ENCODE measurements around the gene WDR83.
"Not testable (repeated sequence)": the region's sequence is repeated elsewhere in the genome, so short reads cannot be mapped to it uniquely, and the experiment has no call there.

Gene WDR83

DNA sequence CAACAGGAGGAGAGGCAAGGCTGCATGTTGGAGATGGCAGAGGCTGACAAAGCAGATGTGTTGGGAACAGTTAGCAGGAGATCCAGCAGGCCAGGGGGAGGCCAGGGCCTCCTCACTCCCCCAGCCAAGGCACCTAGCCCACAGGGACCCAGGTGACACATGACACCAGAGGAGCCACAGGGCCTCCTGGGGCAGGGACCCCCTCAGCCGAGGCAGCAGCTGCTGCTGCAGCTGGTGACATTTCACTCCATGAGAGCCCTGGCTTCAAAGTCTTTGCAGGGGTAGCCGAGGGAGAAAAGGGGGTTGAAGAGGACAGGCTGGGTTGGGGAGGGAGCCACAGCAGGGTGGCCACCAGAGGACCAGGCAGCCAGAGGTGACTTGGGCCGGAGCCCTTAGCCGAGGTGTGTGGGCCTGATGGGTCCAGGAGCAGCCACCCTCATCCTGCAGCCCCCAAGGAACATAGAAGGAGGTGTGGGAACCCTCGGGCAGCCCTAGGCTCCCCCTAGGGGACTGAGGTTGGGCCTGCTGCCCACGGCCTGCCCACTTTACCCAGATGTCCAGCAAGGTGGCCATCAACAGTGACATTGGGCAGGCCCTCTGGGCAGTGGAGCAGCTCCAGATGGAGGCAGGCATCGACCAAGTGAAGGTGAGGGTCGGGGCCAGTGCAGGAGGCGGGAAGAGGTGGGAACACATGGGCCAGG is 21.0 kb downstream of the WDR83 start, which contains the start of gene GNG14:
TSS of gene GNG14 (plus strand) at position 503 of the 701 bp plus-strand sequence. CDS start at position 554, 51 bp downstream.
- no peak for DNase-seq

DNA sequence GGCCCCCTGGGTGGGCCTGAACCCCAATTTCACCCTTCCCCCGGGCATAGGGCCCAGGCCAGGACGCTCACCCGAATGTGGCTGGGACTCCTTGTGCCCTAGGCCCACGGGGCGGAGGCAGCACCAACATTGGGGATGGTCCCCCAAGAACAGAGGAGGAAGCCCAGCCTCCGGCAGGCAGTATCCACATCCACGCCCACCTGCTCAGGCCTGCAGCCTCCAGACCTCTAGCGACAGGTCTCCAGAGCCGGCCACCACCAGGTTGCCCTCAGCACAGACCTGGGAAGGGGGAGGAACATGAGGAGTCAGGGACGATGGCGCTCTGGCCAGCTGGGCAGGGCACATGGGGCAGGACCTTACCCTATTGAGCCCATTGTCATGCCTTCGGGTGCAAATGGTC is 22.4 kb downstream of the WDR83 start:
- DNase-seq, result no peak

DNA sequence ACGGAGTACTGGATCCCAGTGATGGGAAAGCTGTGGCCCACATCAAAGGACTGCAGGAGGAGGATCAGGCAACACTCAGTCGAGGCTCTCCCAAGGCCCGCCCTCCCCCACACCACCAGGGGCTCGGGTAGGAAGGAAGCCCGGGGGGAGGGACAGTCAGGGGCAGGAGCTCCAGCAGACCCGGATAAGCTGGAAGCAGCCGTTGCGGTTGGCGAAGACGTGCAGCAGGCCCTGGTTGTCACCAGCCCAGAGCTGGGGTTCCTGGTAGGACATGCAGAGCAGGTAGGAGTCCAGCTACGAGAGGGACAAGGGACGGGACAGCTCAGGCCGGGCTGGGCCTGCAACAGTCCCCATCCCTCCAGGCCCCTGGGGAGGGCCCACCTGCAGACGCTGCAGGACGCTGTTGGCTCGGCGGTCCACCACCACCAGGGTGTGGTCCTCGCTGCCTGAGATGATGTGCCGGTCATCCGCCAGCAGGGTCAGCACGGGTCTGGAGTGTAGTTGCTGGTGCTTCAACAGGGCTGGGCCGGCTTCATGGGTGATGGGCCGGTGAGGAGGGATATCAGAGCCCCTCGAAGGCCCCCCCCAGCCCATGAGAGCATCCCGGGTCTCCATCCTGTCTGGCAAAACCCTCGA is 23.1 kb downstream of the WDR83 start:
- no peak for DNase-seq

DNA sequence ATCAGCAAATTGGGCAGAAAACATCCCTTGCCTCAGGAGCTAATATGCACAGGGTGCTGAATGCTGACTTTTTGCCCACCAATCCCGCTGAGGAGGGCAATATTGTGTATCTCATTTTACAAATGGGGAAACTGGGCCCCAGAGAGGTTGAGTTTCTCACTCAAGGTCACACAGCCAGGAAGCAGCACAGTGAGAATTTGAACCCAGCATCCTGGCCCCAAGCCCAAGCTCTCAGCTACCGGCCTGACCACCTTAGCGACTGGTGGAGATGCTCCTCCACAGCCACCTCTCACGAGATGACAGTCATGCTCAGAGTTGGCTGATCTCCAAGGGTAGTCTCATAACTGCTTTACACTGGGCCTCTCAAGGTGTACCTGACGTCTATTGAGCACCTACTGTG is 26.4 kb downstream of the WDR83 start:
- DNase-seq, result no peak

DNA sequence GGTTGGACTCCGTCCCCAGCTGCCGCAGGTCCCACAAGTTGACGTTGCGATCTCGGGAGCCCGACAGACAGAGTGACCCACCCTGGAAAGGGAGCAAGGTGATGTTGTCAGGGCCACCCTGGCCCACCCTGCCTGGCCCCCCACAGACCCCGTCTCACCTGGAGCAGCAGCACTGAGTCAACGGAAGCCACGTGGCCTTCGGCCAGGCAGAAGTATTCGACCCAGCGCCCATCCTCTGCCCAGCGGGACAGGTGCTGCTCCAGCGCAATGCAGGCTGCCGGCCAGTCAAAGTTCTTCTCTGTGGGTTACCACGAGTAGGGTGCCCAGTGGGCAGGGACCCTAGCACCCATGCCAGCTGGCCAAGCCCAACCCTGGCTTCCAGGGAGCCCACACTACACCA is 28.0 kb downstream of the WDR83 start:
- DNase-seq, result no peak

DNA sequence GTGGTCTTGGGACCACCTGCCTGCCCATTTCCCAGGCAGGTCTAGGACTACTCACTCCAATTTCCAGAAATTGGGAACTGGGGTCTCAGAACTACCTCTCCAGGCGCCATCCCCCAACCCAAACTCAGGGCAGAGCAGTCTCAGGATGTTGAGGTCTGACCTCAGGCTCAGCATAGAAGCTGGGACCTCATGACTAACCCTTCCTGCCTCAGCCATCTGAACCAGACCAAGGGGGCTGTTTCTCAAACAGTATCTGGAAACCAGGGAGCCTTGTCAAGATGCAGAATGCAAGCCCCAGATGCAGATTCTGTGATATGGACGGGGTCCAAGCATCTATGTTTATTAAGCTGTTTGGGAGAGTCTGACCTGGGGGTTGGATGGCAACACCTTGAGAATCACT is 28.5 kb downstream of the WDR83 start:
- DNase-seq, result no peak

DNA sequence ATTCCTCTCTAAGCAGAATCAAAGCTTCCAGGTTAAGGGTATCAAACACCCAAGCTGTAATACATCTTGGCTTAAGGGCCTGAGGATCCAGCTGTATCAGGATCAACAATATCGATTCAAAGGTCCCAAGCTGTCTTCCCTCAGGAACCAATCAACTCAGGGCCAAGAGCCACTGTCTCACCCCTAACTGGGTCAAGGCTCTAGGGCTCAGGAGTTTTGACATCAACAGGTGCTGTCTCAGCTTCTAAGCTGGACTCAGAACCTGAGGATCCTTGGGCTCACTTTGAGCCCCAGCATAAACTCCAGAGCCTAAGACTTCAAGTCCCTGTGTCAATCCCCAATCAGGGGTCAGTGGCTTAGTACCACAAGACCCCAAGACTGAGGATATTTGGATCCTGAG is 28.9 kb downstream of the WDR83 start:
- DNase-seq, result no peak

DNA sequence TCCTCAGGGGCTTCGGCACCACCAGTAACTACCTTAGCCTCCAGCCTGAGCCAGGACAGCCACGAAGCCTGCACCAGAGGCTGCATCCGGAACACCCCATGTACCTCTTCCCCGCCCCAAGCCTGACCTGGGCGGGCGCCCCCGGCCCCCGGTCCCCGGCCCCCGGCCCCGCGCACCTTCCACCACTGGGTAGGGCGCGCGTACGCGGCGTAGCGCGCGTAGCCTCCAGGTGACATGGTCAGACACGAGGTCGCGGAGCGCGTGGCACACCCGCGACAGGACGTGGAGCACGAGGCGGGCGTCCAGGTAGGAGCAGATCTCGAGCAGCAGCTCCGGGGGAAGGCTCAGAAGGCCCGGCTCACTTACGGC is 29.4 kb downstream of the WDR83 start:
- DNase-seq, result no peak

DNA sequence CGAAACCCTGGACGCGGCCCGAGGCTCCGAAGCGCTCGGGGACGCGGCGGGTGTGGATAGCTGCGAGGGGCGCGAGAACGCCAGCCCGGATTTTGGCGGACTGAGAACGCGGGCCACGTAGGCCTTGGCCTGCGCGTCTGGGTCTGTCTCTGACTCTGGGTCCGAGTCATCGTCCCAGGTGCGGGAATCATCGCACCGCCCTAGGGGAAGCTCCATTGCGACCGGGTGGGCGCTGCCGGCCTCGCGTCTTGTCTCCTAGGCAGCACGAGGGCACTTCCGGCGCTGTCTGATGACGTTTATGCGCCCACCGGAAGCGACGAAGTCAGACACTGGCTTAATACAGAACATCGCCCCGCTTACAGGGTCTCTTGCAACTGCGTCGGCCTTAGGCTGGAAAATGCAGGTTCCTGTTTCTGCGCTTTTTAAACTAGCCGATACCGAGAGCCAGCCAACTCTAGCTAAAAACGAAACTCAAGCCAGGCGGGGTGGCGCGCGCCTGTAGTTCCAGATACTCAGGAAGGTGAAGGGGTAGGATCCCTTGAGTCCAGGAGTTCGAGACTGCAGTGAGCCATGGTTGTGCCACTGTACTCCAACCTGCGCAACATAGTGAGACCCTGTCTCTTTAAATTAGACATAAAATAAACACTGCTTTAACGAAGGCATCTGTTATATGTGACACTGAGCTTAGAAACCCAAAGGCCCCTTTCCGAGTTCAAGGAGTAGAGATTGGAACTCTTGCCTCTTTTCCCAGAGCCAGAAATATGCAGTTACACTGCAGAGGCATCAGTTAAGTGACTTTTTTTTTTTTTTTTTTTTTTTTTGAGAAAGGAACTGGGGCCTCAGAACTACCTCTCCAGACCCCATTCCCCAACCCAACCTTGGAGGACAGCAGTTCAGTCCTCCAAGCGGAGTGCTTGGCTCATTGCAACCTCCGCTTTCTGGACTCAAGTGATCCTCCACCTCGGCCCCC is 30.0 kb downstream of the WDR83 start, which contains the start of gene FBXW9:
TSS of gene FBXW9 (minus strand) at position 266 of the 970 bp plus-strand sequence. CDS start at position 216, 50 bp downstream.
- peak; percentile 98 for DNase-seq

DNA sequence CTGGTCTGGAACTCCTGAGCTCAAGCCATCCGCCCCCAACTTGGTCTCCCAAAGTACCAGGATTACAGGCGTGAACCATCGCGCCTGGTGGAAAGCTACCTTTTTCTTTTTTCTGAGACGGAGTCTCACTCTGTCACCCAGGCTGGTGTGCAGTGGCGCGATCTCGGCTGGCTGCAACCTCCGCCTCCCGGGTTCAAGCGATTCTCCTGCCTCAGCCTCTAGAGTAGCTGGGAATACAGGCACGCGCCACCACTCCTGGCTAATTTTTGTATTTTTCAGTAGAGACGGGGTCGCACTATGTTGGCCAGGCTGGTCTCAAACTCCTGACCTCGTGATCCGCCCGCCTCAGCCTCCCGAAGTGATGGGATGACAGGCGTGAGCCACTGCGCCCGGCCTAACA is 30.8 kb downstream of the WDR83 start:
- DNase-seq, result not testable (repeated sequence)

DNA sequence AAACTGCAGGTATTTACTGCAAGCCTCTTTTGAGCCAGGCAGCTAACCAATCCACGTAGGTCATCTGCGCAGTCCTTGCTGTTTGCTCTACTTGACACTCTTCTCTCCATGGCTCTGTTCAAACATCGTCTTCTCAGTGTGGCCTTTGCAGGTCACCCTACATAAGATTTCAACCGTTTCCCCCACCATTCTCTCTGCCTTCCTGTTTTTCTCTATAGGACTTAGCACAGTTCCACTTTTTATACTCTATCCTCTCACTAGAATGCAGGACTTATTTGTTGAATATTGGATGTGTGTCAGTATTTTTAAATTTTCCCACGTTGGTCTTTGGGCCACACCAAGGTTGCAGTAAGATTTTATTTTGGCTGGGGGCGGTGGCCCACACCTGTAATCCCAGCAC is 31.5 kb downstream of the WDR83 start:
- DNase-seq, result no peak

DNA sequence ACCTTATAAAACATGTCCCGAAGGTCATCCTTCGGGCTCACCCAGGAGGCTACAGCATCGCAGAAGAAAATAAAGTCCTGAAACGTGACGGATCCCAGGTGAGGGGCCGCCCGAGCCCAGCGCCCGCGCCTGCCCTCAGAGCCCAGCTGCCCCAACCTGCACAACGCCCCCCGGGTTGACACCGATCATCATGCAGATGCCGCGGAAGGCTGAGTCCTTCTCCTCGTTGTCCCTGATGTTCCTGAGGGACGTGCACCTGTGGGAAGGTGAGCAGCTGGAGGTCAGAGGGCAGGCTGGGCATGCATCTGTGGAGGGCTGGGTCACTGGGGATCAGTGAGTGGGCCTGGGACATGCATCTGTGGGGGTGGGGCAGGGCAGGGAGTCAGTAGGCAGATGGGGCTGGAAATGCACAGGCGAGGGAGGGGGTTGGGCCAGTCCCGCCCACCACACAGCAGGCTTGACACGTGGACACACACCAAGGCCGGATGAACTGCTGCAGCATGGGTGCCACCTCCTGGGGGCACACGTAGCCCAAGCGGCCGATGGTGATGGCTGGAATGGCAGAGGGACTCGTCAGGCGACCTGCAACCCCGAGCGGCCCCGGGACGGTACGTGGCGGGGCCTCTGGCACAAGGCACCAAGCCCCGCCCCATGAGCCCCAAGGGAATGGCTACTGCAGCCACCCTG is 35.1 kb downstream of the WDR83 start:
- DNase-seq, result no peak

DNA sequence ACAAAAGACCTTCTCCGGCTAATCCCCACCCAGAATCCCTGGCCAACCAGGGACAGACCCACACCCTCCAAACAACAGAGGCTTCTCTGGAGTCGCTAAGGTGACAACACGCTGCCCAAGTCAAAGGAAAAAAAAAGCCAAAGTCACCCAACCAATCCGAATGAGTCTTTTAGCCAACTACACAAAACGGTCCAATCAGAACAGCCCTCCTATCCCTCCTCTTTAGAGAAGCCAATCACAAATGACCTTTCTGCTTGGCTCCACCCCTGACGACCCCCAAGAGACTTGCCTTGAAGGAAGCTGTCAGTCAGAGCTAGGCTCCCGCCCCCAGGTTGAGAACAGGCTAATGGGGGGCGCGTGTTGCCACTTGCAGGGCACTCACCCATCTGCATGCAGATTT is 36.4 kb downstream of the WDR83 start:
- no peak for DNase-seq

DNA sequence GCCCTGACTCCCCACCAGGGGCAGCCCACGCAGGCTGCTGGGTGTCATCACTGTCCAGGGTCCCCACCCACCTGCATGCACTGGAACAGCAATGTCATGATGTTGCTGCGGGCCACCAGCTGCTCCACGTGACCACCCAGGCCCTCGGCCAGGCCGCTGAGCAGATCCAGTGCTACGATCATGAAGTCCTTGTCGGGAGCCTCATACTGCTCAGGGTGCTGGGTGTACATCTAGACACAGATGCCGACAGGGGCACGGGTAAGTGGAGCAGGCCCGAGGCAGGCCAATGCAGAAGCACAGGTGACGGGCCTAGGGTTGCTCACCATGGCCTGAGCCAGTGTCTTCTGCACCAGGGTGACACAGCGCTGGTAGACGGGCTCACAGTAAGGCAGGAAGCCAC is 38.6 kb downstream of the WDR83 start:
- no peak for DNase-seq

DNA sequence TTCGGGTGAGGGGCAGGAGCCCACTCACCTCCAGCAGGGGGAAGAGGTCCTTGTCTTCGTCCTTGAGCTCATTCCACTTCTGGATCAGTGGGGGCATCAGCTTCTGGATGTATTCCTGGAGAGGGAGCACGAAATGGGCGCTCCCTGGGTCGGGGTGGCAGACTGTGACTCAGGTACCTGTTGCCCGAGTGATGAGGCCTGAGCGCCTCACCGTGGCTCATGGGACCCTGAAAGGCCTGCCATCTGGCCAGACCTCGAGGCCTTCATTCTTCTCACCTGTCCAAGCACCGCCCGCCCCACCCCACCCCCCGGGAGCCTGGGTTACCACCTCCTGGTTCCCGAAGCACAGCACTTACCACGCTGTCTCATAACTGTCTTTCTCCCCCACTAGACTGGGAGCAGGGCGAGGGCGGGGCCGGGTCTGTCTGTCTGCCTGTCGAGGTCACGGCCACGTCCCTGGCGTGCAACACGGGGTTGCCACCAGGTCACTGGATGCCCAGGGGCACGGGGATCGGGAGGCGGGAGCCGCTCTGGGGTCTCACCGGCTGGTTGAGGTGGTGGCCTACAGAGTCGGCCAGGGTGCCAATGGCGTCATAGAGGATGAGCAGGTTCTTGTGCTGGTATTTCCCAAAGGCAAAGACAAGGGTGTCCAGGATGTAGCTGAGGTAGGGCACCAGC is 39.2 kb downstream of the WDR83 start:
- DNase-seq, result no peak

DNA sequence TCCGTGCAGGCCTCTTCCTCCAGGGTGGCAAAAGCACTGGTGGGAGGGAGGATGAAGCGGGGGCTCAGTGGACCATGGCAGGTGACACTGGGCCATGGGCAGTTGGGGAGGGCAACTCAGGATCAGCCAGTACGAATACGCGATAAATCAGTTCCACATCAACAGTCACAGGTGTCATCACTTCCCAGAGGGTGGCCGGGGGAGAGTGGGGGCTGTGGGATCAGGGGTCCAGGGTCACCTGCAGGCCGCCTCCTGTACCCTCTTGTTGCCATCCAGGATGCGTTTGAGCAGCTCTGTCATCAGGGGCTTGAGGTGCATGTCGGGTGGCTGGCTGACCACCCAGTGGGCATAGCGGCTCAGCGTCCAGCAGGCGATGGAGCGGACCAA is 39.7 kb downstream of the WDR83 start:
- DNase-seq, result no peak

DNA sequence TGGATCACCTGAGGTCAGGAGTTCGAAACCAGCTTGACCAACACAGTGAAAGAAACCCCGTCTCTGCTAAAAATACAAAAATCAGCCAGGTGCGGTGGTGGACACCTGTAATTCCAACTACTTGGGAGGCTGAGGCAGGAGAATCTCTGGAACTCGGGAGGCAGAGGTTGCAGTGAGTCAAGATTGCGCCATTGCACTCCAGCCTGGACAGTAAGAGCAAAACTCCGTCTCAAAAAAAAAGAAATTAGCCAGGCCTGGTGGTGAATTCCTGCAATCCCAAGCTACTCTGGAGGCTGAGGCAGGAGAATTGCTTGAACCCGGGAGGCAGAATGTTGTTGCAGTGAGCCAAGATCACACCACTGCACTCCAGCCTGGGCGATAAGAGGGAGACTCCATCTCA is 42.0 kb downstream of the WDR83 start:
- no peak for DNase-seq

DNA sequence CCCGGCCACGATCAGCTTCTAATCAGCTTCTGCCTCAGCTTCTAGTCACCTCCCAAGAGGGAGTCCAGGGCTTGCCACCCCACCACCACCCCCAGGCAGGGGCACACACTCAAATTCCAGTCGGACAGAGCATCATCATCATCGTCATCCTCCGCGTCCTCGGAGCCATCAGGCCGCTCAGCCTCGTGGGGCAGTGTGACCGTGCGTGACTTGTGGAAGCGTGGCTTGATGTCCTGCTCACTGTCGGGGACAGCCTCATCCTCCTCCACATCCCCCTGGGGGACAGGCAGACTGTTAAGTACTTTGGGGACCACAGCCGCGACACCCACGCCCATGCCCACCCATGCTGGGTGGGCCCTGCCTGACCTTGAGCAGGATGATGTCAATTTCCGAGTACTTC is 44.6 kb downstream of the WDR83 start:
- DNase-seq, result no peak

DNA sequence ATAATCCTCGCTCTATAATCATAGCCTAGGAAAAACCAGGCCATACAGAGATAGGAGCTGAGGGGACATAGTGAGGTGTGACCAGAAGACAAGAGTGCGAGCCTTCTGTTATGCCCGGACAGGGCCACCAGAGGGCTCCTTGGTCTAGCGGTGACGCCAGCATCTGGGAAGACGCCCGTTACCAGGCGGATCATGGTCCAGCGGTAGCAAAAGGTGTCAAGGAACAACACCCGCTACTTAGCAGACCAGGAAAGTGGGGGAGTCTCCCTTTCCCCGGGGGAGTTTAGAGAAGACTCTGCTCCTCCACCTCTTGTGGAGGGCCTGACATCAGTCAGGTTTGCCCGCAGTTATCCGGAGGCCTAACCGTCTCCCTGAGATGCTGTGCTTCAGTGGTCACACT is 45.5 kb downstream of the WDR83 start:
- not testable (repeated sequence) for DNase-seq

DNA sequence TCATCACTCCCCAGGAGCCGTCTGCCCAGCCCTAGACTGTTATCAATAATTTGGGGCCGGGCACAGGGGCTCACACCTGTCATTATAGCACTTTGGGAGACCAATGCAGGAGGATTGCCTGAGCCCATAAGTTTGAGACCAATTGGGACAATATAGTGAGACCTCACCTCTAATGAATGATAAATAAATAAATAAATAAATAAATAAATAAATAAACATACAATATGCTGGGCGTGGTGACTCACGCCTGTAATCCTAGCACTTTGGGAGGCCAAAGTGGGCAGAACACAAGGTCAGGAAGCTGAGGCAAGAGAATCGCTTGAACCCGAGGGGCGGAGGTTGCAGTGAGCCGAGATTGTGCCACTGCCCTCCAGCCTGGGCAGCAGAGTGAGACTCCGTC is 46.7 kb downstream of the WDR83 start:
- not testable (repeated sequence) for DNase-seq

DNA sequence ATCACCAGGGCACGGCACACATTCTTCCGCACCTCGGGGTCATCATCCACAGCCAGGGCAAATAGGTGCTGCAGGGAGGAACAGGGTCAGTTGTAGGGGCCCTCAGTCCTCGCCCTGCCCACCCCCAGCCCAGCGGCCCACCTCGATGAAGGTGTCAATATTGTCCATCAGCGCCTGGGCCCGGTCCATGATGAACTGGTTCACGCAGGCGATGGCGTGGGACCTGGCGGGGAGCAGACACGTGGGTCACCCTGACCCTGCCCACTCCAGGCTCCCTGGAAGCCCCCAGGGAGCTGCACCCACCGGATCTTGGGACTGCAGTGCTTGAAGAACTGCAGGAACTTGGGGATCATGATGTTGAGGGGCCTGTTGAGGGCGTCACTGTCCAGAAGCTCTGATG is 48.5 kb downstream of the WDR83 start:
- DNase-seq, result no peak

DNA sequence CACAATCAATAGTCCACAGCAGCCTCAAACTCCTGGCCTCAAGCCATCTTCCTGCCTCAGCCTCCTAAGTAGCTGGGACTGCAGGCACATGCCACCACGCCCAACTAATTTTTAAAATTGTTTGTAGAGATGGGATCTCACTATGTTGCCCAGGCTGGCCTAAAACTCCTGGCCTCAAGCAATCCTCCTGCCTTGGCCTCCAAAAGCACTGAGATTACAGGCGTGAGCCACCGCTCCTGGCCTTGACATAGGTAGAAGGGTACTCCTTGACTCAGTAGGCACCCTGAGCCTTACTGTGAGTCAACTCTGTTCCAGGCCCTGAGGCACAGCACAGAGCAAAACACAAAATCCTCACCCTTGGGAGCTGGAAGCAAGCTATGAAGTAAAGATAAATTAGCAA is 49.3 kb downstream of the WDR83 start:
- no peak for DNase-seq

Measured in femur (tissue), 1 donor.